GM12878 (cell line): ENCODE results near the gene MAP3K7CL. TPM values are rescaled to one million over a fixed set of nuclear protein-coding genes. Genes with fewer than 3 reads are reported as not detected.

Source experiments
- ATAC-seq: fragments of 200-7000 bp; cut with Tn5 transposase; 3 replicates; pipeline ENCODE4 v1.9.1; 2020; ENCODE audit warnings: mild to moderate bottlenecking, moderate library complexity
- BruUV-seq: library from RNA; stranded (reverse); fragments of 400-500 nt; replicated peaks from 2 replicates; lab custom pipeline; 2021; lab: Mats Ljungman, UMichigan
- CTCF ChIA-PET: fragments of 300-600 bp; sonication (Branson Sonifier 250); formaldehyde crosslinking; extraction: SDS; loops from one replicate; lab custom pipeline; 2021; ENCODE audit warnings: inconsistent platforms; lab: Yijun Ruan, JAX
- POLR2A ChIA-PET: fragments of 350-600 bp; formaldehyde crosslinking; extraction: SDS; loops from one replicate; lab custom pipeline; 2021; ENCODE audit warnings: inconsistent platforms; lab: Charles Lee
- RAD21 ChIA-PET: fragments of 300-600 bp; sonication (Branson Sonifier 250); formaldehyde crosslinking; loops from one replicate; lab custom pipeline; 2023; ENCODE audit warnings: antibody characterized with exemption; ENCODE audit not compliant: unreplicated experiment; lab: Charles Lee
- SMC1A ChIA-PET: fragments of 300-600 bp; sonication (Branson Sonifier 250); formaldehyde crosslinking; loops from one replicate; lab custom pipeline; 2023; ENCODE audit not compliant: unreplicated experiment, uncharacterized antibody; lab: Charles Lee
- DNase-seq: peaks from one replicate; pipeline ENCODE4 v3.0.0-alpha.2; 2011; ENCODE audit warnings: low read depth, low spot score
- FAIRE-seq: peaks from 3 replicates; lab custom pipeline; 2011; peaks lifted over from hg19 to GRCh38; lab: Jason Lieb, UNC
- H2AFZ ChIP-seq: 2 replicates; pipeline ENCODE4 v1.6.0; 2011; ENCODE audit warnings: low read depth, low read length, control low read depth; ENCODE audit not compliant: control insufficient read depth
- H3K27ac ChIP-seq: 2 replicates; pipeline ENCODE4 v1.5.1; 2011; ENCODE audit warnings: control low read depth; ENCODE audit not compliant: control insufficient read depth, insufficient read depth
- H3K27me3 ChIP-seq, 2 experiments: replicated peaks in 1 of 2; 2 replicates each; pipeline versions ENCODE4 v1.6.0 to v1.6.1; 2011; ENCODE audit warnings: low read length in 1 of 2; ENCODE audit not compliant: control insufficient read depth in 2 of 2, insufficient read depth in 2 of 2
- H3K36me3 ChIP-seq, 2 experiments: 2 replicates each; pipeline ENCODE4 v1.5.1; 2011; ENCODE audit warnings: low read length in 1 of 2; ENCODE audit not compliant: control insufficient read depth in 2 of 2, insufficient read depth in 2 of 2
- H3K4me1 ChIP-seq: 2 replicates; pipeline ENCODE4 v1.6.1; 2011; ENCODE audit warnings: mild to moderate bottlenecking, low read length, moderate library complexity, mixed read lengths; ENCODE audit not compliant: control insufficient read depth, insufficient read depth
- H3K4me2 ChIP-seq: 2 replicates; pipeline ENCODE4 v1.6.0; 2011; ENCODE audit warnings: control low read depth; ENCODE audit not compliant: control insufficient read depth, insufficient read depth
- H3K4me3 ChIP-seq: fragments of 200-600 bp; sonication (generic); 2 replicates; pipeline ENCODE4 v1.5.1; 2016
- H3K79me2 ChIP-seq: 2 replicates; pipeline ENCODE4 v1.6.0; 2011; ENCODE audit warnings: low read length; ENCODE audit not compliant: control insufficient read depth, insufficient read depth
- H3K9ac ChIP-seq: 2 replicates; pipeline ENCODE4 v1.8.0; 2011; ENCODE audit warnings: low read length, control low read depth, mixed read lengths; ENCODE audit not compliant: control insufficient read depth, insufficient read depth
- H3K9me3 ChIP-seq: replicated peaks from 3 replicates; pipeline ENCODE4 v1.5.1; 2011; ENCODE audit warnings: mild to moderate bottlenecking, low read length; ENCODE audit not compliant: control insufficient read depth, insufficient read depth
- H4K20me1 ChIP-seq: 2 replicates; pipeline ENCODE4 v1.6.0; 2011; ENCODE audit not compliant: control insufficient read depth, insufficient read depth
- BCL11A ChIP-seq: IDR thresholded peaks from 2 replicates; pipeline ENCODE4 v1.6.1; 2011; ENCODE audit warnings: low read depth, low read length
- CBFB ChIP-seq: IDR thresholded peaks from 2 replicates; pipeline ENCODE4 v1.6.1; 2016; ENCODE audit warnings: antibody characterized with exemption, low read depth
- CUX1 ChIP-seq: IDR thresholded peaks from 2 replicates; pipeline ENCODE4 v1.6.1; 2012; ENCODE audit warnings: improper control_type of control experiment, low read depth, low read length; ENCODE audit not compliant: insufficient replicate concordance
- FOS ChIP-seq: IDR thresholded peaks from 3 replicates; pipeline ENCODE4 v1.6.1; 2011; ENCODE audit warnings: borderline replicate concordance; ENCODE audit not compliant: insufficient read length; ENCODE audit errors: extremely low read depth
- HDGF ChIP-seq: fragments of 450-650 bp; IDR thresholded peaks from 2 replicates; pipeline ENCODE4 v1.6.1; 2016; ENCODE audit warnings: antibody characterized with exemption
- POLR2AphosphoS2 ChIP-seq: IDR thresholded peaks from 2 replicates; pipeline ENCODE4 v1.6.1; 2011; ENCODE audit warnings: low read depth, mild to moderate bottlenecking, low read length, improper control_type of control experiment, moderate library complexity
- RAD51 ChIP-seq: fragments of 450-650 bp; IDR thresholded peaks from 2 replicates; pipeline ENCODE4 v1.6.1; 2016; ENCODE audit warnings: moderate library complexity, mild to moderate bottlenecking, inconsistent platforms
- ZSCAN29 ChIP-seq: fragments of 450-650 bp; IDR thresholded peaks from 2 replicates; pipeline ENCODE4 v1.6.1; 2017; ENCODE audit warnings: mild to moderate bottlenecking, moderate library complexity
- WGBS: methylation state at CpG from one replicate; pipeline ENCODE4 v1.1.6; 2016; ENCODE audit warnings: low lambda C conversion rate; ENCODE audit not compliant: insufficient replicate concordance, insufficient coverage; ENCODE audit errors: missing lambda C conversion rate; 5-methylcytosine and 5-hydroxymethylcytosine counted together
- in situ Hi-C: fragments of 300-500 bp; cut with MboI; formaldehyde crosslinking; loops from 9 replicates; pipeline ENCODE4 v1.14.3; 2018; ENCODE audit warnings: mixed read lengths
- intact Hi-C: fragments of 100-400 bp; cut with micrococcal nuclease; formaldehyde crosslinking; loops from one replicate; pipeline ENCODE4 v1.14.2; 2022; ENCODE audit not compliant: unreplicated experiment
- polyA plus RNA-seq, 11 experiments: library from polyadenylated mRNA; depleted of rRNA in 4 of 11; unstranded in 6 of 11; stranded (reverse) in 5 of 11; fragments of >200 nt; fragmentation: Nextera tagmentation in 4 of 11; fragmentation: Illumina TruSeq in 1 of 11; extraction: Ambion mirVana in 4 of 11; extraction: Trizol in 1 of 11; gene quantifications; 1 replicate in 1 of 11; 2 replicates in 10 of 11; pipeline versions ENCODE4 v1.2.1 to v1.2.3, GENCODE V29; 2011 to 2016; ENCODE audit warnings: inconsistent platforms in 2 of 11, missing spikeins in 2 of 11, low read depth in 1 of 11
- total RNA-seq, 4 experiments: library from RNA; depleted of rRNA in 3 of 4; stranded (reverse); fragments of >200 nt in 3 of 4; fragmentation: Illumina TruSeq in 1 of 4; extraction: Trizol in 1 of 4; gene quantifications; 2 replicates each; pipeline versions ENCODE4 v1.2.1 to v1.2.3, GENCODE V29; 2013 to 2021
- TF ChIP-seq, protein P1 (sequence below): IDR thresholded peaks from 2 replicates; pipeline ENCODE4 v1.6.1; 2011; ENCODE audit warnings: low read depth, low read length, improper control_type of control experiment, borderline replicate concordance
- TF ChIP-seq, protein P2 (sequence below): fragments of 450-650 bp; formaldehyde crosslinking; IDR thresholded peaks from 2 replicates; pipeline ENCODE4 v1.4.0; 2022; ENCODE audit warnings: mild to moderate bottlenecking, moderate library complexity
- TF ChIP-seq, protein P3 (sequence below): fragments of 450-650 bp; IDR thresholded peaks from 2 replicates; pipeline ENCODE4 v1.6.1; 2017; ENCODE audit warnings: mild to moderate bottlenecking, moderate library complexity

Gene MAP3K7CL
- total and polyA plus RNA-seq, 10 of the 15 experiments (the other 5 are each of a cell fraction or from before 2014, with no cell fraction given) = 3.2 to 19.7 (median 6.6) TPM

- ChIA-PET SMC1A (no interaction called here), RAD21 (no interaction called here), CTCF (interaction anchor here (1.6 kb wide), 1 partner anchor 10 kb away, joined by 4 read pairs; no protein-coding TSS in a partner anchor), POLR2A (interaction anchor here (0.5 to 0.6 kb wide), 2 partner anchors 12 to 117 kb away, joined by 3 to 5 read pairs; no protein-coding TSS in a partner anchor)
- no peaks in the 10 kb centered on the region for H3K9me3 ChIP-seq
- no TSS peak for BruUV-seq
- no peak for DNase-seq
- H3K79me2 ChIP-seq = no peaks in the 10 kb centered on the region
- H3K4me3 ChIP-seq = no peak overlapping the region
- no peak overlapping the region for H3K27ac ChIP-seq
- no peak overlapping the region for H2AFZ ChIP-seq
- intact Hi-C loops (no loop called here), in situ Hi-C loops (no loop called here)
- H3K27me3 ChIP-seq = no peaks in the 10 kb centered on the region
- no peaks in the 10 kb centered on the region for H3K36me3 ChIP-seq
- no peak for ATAC-seq
- no peak overlapping the region for H3K4me2 ChIP-seq
- no peaks in the 10 kb centered on the region for H4K20me1 ChIP-seq
- H3K4me1 ChIP-seq = peaks cover 14% of the 10 kb centered on the region
- FAIRE-seq = no peak
- 50% methylated on average over 1 of the region's 1 CpG for WGBS
- no peak overlapping the region for H3K9ac ChIP-seq
- TF ChIP-seq CBFB = no peak
- no peak for TF ChIP-seq HDGF
- no peak for TF ChIP-seq BCL11A
- no peak for TF ChIP-seq RAD51
- TF ChIP-seq, protein P1, sequence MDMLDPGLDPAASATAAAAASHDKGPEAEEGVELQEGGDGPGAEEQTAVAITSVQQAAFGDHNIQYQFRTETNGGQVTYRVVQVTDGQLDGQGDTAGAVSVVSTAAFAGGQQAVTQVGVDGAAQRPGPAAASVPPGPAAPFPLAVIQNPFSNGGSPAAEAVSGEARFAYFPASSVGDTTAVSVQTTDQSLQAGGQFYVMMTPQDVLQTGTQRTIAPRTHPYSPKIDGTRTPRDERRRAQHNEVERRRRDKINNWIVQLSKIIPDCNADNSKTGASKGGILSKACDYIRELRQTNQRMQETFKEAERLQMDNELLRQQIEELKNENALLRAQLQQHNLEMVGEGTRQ = no peak
- TF ChIP-seq, protein P2, sequence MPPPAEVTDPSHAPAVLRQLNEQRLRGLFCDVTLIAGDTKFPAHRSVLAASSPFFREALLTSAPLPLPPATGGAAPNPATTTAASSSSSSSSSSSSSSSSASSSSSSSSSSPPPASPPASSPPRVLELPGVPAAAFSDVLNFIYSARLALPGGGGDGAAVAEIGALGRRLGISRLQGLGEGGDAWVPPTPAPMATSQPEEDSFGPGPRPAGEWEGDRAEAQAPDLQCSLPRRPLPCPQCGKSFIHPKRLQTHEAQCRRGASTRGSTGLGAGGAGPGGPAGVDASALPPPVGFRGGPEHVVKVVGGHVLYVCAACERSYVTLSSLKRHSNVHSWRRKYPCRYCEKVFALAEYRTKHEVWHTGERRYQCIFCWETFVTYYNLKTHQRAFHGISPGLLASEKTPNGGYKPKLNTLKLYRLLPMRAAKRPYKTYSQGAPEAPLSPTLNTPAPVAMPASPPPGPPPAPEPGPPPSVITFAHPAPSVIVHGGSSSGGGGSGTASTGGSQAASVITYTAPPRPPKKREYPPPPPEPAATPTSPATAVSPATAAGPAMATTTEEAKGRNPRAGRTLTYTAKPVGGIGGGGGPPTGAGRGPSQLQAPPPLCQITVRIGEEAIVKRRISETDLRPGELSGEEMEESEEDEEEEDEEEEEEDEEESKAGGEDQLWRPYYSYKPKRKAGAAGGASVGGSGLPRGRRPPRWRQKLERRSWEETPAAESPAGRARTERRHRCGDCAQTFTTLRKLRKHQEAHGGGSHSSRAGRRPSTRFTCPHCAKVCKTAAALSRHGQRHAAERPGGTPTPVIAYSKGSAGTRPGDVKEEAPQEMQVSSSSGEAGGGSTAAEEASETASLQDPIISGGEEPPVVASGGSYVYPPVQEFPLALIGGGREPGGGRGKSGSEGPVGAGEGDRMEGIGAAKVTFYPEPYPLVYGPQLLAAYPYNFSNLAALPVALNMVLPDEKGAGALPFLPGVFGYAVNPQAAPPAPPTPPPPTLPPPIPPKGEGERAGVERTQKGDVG (CRISPR knock-in tag) = no peak
- TF ChIP-seq, protein P3, sequence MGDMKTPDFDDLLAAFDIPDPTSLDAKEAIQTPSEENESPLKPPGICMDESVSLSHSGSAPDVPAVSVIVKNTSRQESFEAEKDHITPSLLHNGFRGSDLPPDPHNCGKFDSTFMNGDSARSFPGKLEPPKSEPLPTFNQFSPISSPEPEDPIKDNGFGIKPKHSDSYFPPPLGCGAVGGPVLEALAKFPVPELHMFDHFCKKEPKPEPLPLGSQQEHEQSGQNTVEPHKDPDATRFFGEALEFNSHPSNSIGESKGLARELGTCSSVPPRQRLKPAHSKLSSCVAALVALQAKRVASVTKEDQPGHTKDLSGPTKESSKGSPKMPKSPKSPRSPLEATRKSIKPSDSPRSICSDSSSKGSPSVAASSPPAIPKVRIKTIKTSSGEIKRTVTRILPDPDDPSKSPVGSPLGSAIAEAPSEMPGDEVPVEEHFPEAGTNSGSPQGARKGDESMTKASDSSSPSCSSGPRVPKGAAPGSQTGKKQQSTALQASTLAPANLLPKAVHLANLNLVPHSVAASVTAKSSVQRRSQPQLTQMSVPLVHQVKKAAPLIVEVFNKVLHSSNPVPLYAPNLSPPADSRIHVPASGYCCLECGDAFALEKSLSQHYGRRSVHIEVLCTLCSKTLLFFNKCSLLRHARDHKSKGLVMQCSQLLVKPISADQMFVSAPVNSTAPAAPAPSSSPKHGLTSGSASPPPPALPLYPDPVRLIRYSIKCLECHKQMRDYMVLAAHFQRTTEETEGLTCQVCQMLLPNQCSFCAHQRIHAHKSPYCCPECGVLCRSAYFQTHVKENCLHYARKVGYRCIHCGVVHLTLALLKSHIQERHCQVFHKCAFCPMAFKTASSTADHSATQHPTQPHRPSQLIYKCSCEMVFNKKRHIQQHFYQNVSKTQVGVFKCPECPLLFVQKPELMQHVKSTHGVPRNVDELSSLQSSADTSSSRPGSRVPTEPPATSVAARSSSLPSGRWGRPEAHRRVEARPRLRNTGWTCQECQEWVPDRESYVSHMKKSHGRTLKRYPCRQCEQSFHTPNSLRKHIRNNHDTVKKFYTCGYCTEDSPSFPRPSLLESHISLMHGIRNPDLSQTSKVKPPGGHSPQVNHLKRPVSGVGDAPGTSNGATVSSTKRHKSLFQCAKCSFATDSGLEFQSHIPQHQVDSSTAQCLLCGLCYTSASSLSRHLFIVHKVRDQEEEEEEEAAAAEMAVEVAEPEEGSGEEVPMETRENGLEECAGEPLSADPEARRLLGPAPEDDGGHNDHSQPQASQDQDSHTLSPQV = no peak
- no peak for TF ChIP-seq CUX1
- TF ChIP-seq ZSCAN29 = no peak
- TF ChIP-seq POLR2AphosphoS2 = no peak
- TF ChIP-seq FOS = no peak
These were observed 49.1 kb downstream of the MAP3K7CL start for GRCh38 chr21:29179503-29179902.
